GM12873 (cell line): ENCODE results near the gene PRKN.

ENCODE experiments used
- TF ChIP-seq, protein P1 (sequence below): IDR thresholded peaks from 2 replicates; pipeline ENCODE4 v1.5.1; 2012; ENCODE audit warnings: low read depth, mild to moderate bottlenecking, moderate library complexity, low read length, control low read depth; ENCODE audit not compliant: insufficient read depth; ENCODE audit errors: missing control alignments

PRKN gene

DNA sequence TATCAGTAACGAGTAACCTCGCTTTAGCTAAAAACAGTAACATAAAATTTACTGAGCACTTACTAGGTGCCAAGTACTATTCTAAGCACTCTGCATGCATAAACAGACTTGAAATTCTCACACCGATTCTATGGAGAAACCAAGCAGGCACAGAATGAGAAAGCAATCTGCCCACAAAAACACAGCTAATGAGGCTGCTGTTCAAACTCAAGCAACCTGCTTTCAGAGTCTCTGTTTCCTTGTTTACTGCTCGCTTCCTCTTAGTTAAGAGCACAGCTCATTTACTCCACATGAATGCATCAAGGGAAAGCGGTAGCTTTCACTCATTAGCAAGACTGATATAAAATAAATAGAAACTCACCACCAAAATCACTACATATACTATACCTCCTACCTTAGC is 37.4 kb downstream of the PRKN start:
- TF ChIP-seq, protein P1, sequence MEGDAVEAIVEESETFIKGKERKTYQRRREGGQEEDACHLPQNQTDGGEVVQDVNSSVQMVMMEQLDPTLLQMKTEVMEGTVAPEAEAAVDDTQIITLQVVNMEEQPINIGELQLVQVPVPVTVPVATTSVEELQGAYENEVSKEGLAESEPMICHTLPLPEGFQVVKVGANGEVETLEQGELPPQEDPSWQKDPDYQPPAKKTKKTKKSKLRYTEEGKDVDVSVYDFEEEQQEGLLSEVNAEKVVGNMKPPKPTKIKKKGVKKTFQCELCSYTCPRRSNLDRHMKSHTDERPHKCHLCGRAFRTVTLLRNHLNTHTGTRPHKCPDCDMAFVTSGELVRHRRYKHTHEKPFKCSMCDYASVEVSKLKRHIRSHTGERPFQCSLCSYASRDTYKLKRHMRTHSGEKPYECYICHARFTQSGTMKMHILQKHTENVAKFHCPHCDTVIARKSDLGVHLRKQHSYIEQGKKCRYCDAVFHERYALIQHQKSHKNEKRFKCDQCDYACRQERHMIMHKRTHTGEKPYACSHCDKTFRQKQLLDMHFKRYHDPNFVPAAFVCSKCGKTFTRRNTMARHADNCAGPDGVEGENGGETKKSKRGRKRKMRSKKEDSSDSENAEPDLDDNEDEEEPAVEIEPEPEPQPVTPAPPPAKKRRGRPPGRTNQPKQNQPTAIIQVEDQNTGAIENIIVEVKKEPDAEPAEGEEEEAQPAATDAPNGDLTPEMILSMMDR = no peak

DNA sequence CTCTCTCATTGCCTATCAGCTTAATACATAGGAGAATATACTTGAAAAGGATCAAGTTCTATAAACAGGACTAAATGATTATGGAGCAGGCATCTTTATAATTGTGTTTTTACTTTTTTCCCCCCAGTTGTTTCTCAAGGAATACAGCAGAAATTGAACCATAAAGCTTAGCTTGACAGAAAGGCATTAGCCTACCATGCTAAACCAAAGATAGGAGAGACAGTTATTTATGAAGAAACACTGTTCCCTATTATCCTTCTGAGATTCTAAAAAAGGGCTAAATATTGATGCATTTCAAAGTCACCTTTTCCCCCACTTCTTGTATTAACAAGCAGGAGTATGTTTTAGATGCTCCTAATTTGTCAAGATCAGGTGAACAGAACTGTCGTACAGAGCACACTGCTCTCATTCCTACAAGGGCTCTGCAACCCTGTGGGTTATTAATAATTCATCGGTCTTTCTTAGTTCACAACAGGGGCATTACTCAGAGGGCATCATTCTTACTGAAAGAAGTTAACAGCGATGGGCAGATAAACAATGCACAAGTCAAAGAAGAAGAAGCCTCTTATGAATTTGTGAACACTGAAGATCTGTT is 38.7 kb downstream of the PRKN start:
- TF ChIP-seq, protein P1 = no peak

DNA sequence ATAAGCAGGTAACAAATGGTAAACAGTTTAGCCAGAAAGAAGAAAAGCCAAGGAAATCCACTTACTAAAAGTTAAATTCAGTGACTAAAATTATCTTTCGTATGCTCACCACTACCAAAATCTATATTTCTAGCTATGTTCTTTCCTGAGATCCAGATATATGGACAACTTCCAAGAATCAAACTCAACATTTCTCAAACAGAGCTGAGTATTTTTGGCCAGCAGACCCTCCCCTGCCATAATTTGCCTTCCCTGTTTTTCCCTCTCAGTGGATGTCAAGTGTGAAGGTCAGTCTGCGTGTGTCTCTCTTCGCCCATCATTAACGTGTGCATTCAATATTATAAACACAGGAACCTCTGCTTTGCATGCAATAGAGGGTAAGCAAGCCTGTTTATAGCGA is 42.0 kb downstream of the PRKN start:
- TF ChIP-seq, protein P1 = no peak

DNA sequence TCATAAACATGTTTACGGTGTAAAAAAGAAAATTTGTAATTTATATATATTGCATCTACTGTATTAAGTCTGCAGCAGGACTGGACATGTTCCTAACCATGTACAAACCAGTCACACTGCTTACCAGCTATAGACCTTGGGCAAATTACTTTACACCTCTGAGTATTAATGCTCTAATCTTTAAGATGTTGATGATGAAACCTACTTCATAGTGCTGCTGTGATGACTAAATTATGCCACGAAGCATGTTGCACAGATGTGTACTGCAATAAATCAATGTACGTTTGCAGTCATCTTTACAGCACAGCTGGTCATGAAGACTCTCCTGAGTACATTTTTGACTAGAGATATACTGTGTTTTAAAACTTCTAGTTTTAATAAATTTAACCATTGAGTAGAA is 42.6 kb downstream of the PRKN start:
- TF ChIP-seq, protein P1 = no peak

DNA sequence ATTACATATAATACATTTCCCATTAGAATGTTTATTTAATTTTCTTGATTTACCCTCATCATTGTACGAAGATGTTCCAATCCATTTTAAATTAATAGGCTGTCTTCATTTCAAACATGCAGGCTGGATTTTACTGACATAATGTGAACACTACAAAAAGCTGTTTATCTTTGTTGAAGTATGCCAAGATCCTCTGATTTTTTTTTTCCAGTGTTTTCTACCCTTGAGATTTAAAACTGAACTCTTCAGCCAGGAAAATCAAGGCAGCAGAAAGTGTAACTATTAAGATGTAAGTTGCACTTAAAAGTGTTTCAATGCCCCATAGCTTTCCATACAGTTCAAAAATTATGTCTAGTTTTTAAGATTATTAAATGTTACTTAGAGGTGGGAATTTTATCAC is 43.5 kb downstream of the PRKN start:
- TF ChIP-seq, protein P1 = no peak

DNA sequence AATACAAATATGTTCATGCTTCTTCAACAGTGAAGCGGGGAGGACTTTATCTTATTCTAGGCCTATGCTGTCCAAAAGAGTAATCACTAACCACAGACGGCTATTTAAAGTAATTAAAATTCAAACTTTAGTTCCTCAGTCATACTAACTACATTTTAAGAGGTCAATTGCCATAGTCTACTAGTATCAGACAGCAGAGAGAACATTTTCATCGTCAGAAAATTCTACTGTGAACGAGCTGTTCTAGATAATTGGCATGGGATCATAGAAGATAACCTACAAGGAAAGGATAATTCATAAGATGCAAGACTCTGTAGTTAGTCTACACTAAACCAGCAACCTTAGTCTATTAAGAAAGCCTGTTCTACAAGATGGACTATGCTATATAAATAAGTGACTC is 44.4 kb downstream of the PRKN start:
- TF ChIP-seq, protein P1 = no peak

DNA sequence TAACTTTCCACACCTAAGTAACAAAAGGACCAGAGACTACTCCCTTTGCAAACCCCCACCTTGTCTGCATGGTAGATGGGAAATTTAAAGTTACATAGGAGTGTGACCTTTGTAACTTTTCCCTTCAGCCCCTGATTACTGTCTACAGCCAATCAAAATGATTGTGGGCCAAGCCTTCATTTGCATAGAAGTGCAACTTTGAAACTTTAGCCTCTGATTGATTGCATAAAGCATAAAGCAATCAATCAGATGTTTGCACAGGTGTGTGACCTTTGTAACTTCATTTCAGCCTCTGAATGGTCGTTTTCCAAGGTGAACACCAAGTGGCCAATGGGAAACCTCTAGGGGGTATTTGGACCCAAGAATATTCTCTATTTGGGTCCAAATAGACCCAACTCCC is 46.1 kb downstream of the PRKN start:
- TF ChIP-seq, protein P1 = no peak
